ENCODE results near the gene CSNK1G1.

DNA sequence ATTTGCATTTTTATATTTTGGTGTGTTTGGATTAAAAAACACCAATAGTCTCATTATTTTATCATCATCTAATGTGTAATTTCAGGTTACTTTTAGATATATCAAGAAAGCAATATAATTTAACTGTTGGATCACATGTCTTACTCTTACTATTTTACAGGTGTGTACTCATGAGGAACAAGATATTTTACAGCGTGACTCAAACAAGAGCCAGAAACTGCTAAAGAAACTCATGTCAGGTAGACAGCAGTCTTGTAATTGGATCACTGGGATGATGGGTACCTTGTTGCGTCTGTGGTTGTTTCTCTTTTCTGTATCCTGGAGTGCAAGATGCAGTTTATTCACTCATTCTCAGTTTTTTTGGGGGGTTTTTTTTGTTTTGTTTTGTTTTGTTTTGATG is 44.6 kb upstream of the CSNK1G1 start:
- TF ChIP-seq CTCF (IDR thresholded peaks at IDR 0.05) (no peak), POLR2A (IDR thresholded peaks at IDR 0.05; ENCODE audit: low read length) (no peak), KDM5A (IDR thresholded peaks at IDR 0.05) (no peak), USF2 (IDR thresholded peaks at IDR 0.05) (no peak), RAD21 (conservative IDR thresholded peaks at IDR 0.05 in 1 of 2, IDR thresholded peaks at IDR 0.05 in 1 of 2) (no peak)

Measured in A549 (cell line).